H1 (cell line): Measurements from ENCODE around the gene OCEL1. TPM values are rescaled to one million over a fixed set of nuclear protein-coding genes. Genes with fewer than 3 reads are reported as not detected.

Experiments used
- CTCF ChIA-PET: fragments of 300-600 bp; sonication (Branson Sonifier 250); formaldehyde crosslinking; loops from one replicate; lab custom pipeline; 2021; ENCODE audit not compliant: partially characterized antibody; lab: Charles Lee
- POLR2A ChIA-PET: fragments of 300-600 bp; sonication (Branson Sonifier 250); formaldehyde crosslinking; loops from one replicate; lab custom pipeline; 2021; ENCODE audit warnings: inconsistent platforms; ENCODE audit not compliant: partially characterized antibody; lab: Charles Lee
- DNase-seq, 2 experiments: peaks; one replicate each; pipeline versions ENCODE4 v3.0.0 to v3.0.0-alpha.2; 2010 to 2022; ENCODE audit warnings: low spot score in 2 of 2, low read depth in 1 of 2, mixed read lengths in 1 of 2
- FAIRE-seq: peaks from 2 replicates; lab custom pipeline; 2011; peaks lifted over from hg19 to GRCh38; lab: Jason Lieb, UNC
- H2AFZ ChIP-seq: 2 replicates; pipeline ENCODE4 v1.8.1; 2012; ENCODE audit warnings: low read length, inconsistent platforms
- H2AK5ac ChIP-seq: 2 replicates; pipeline ENCODE4 v1.6.1; 2013; ENCODE audit warnings: low read depth, low read length
- H2BK120ac ChIP-seq: replicated peaks from 2 replicates; pipeline ENCODE3; 2013; ENCODE audit warnings: low read depth, low read length, inconsistent platforms
- H2BK12ac ChIP-seq: 2 replicates; pipeline ENCODE4 v1.6.1; 2013; ENCODE audit warnings: low read depth, low read length
- H2BK15ac ChIP-seq: 2 replicates; pipeline ENCODE4 v1.6.1; 2013; ENCODE audit warnings: low read length
- H2BK20ac ChIP-seq: 2 replicates; pipeline ENCODE4 v1.6.1; 2013; ENCODE audit warnings: low read length
- H2BK5ac ChIP-seq: 2 replicates; pipeline ENCODE4 v1.6.1; 2013; ENCODE audit warnings: low read depth, low read length
- H3K14ac ChIP-seq: 2 replicates; pipeline ENCODE4 v1.6.1; 2013; ENCODE audit warnings: inconsistent platforms; ENCODE audit not compliant: insufficient read length
- H3K18ac ChIP-seq: 2 replicates; pipeline ENCODE4 v1.6.1; 2013; ENCODE audit warnings: low read length; ENCODE audit errors: extremely low read depth
- H3K23ac ChIP-seq: 2 replicates; pipeline ENCODE4 v1.6.1; 2013; ENCODE audit warnings: inconsistent platforms; ENCODE audit not compliant: insufficient read length
- H3K23me2 ChIP-seq: 2 replicates; pipeline ENCODE4 v1.6.1; 2013; ENCODE audit warnings: low read depth, low read length
- H3K27ac ChIP-seq: 2 replicates; pipeline ENCODE4 v1.6.1; 2011; ENCODE audit warnings: low read depth, low read length, inconsistent platforms
- H3K27me3 ChIP-seq, 4 experiments: replicated peaks in 1 of 4; 1 replicate in 1 of 4; 2 replicates in 3 of 4; pipeline versions ENCODE4 v1.6.1 to v1.8.1; 2011 to 2013; ENCODE audit warnings: low read length in 3 of 4, mild to moderate bottlenecking in 3 of 4, inconsistent platforms in 2 of 4, mixed read lengths in 2 of 4, moderate library complexity in 1 of 4; ENCODE audit not compliant: control insufficient read depth in 3 of 4, insufficient read depth in 3 of 4; ENCODE audit errors: extremely low read depth in 1 of 4
- H3K36me3 ChIP-seq, 4 experiments: 2 replicates each; pipeline versions ENCODE4 v1.6.1 to v1.8.1; 2011 to 2013; ENCODE audit warnings: mild to moderate bottlenecking in 4 of 4, low read length in 3 of 4, moderate library complexity in 2 of 4, control low read depth in 1 of 4, inconsistent platforms in 1 of 4; ENCODE audit not compliant: insufficient read depth in 4 of 4, control insufficient read depth in 2 of 4
- H3K4ac ChIP-seq: replicated peaks from 2 replicates; pipeline ENCODE3; 2013; ENCODE audit warnings: low read length, low read depth, mixed read lengths, inconsistent platforms; ENCODE audit not compliant: insufficient read length
- H3K4me1 ChIP-seq, 4 experiments: replicated peaks in 1 of 4; 1 replicate in 1 of 4; 2 replicates in 3 of 4; pipeline versions ENCODE4 v1.6.1 to v1.8.1; 2011 to 2013; ENCODE audit warnings: low read length in 3 of 4, inconsistent platforms in 2 of 4, mixed read lengths in 1 of 4; ENCODE audit not compliant: insufficient read depth in 4 of 4, control insufficient read depth in 3 of 4
- H3K4me2 ChIP-seq, 2 experiments: 2 replicates each; pipeline versions ENCODE4 v1.6.1 to v1.8.1; 2011 to 2013; ENCODE audit warnings: low read depth in 2 of 2, low read length in 2 of 2, control low read depth in 1 of 2, inconsistent platforms in 1 of 2, mild to moderate bottlenecking in 1 of 2; ENCODE audit not compliant: insufficient read depth in 1 of 2
- H3K4me3 ChIP-seq, 4 experiments: fragments of 200-600, 300-600 bp in 1 of 4; sonication (generic), shearing (Covaris generic), sonication (Bioruptor Twin) in 1 of 4; 2 replicates each; pipeline versions ENCODE4 v1.5.1 to v1.8.1; 2011 to 2016; ENCODE audit warnings: low read length in 4 of 4, low read depth in 3 of 4, control low read depth in 2 of 4, inconsistent platforms in 2 of 4, mild to moderate bottlenecking in 2 of 4, mixed read lengths in 1 of 4, moderate library complexity in 1 of 4; ENCODE audit not compliant: insufficient read depth in 2 of 4; ENCODE audit errors: extremely low read depth in 1 of 4
- H3K56ac ChIP-seq: replicated peaks from 2 replicates; pipeline ENCODE3; 2013; ENCODE audit warnings: low read depth, mild to moderate bottlenecking, mixed read lengths, low read length, inconsistent platforms; ENCODE audit not compliant: insufficient read length
- H3K79me1 ChIP-seq: 2 replicates; pipeline ENCODE4 v1.6.1; 2013; ENCODE audit warnings: low read depth, low read length, control low read depth
- H3K79me2 ChIP-seq, 2 experiments: 2 replicates each; pipeline versions ENCODE4 v1.6.1 to v1.8.1; 2012 to 2013; ENCODE audit warnings: low read length in 2 of 2, mild to moderate bottlenecking in 2 of 2, inconsistent platforms in 1 of 2; ENCODE audit not compliant: insufficient read depth in 2 of 2, control insufficient read depth in 1 of 2
- H3K9ac ChIP-seq, 4 experiments: replicated peaks in 1 of 4; 1 replicate in 1 of 4; 2 replicates in 3 of 4; pipeline versions ENCODE4 v1.6.1 to v1.8.1; 2011 to 2013; ENCODE audit warnings: low read depth in 3 of 4, low read length in 3 of 4, control low read depth in 2 of 4, mild to moderate bottlenecking in 2 of 4, moderate library complexity in 2 of 4, inconsistent platforms in 1 of 4; ENCODE audit errors: extremely low read depth in 1 of 4
- H3K9me3 ChIP-seq, 2 experiments: 2 replicates each; pipeline versions ENCODE4 v1.6.1 to v1.8.1; 2012 to 2013; ENCODE audit warnings: mild to moderate bottlenecking in 2 of 2, moderate library complexity in 2 of 2, control low read depth in 1 of 2, inconsistent platforms in 1 of 2, low read depth in 1 of 2, low read length in 1 of 2, mixed read lengths in 1 of 2; ENCODE audit not compliant: insufficient read depth in 2 of 2
- H4K20me1 ChIP-seq, 2 experiments: replicated peaks in 1 of 2; 2 replicates each; pipeline versions ENCODE3 to v1.8.1; 2011 to 2013; ENCODE audit warnings: inconsistent platforms in 2 of 2, low read length in 2 of 2, mild to moderate bottlenecking in 1 of 2; ENCODE audit not compliant: insufficient read depth in 2 of 2, control insufficient read depth in 1 of 2
- H4K5ac ChIP-seq: 2 replicates; pipeline ENCODE4 v1.6.1; 2013; ENCODE audit warnings: low read length, low read depth, mixed read lengths, inconsistent platforms; ENCODE audit not compliant: insufficient read length
- H4K8ac ChIP-seq: 2 replicates; pipeline ENCODE4 v1.8.0; 2013; ENCODE audit warnings: mild to moderate bottlenecking, moderate library complexity, low read length, inconsistent platforms; ENCODE audit not compliant: insufficient read depth; ENCODE audit errors: extremely low read depth
- H4K91ac ChIP-seq: replicated peaks from 2 replicates; pipeline ENCODE3; 2013; ENCODE audit warnings: low read length, mixed read lengths, inconsistent platforms; ENCODE audit not compliant: insufficient read length
- CTCF ChIP-seq, 3 experiments: IDR thresholded peaks; 1 replicate in 2 of 3; 2 replicates in 1 of 3; pipeline versions ENCODE4 v1.5.1 to v1.6.1; 2011; ENCODE audit warnings: low read length in 3 of 3, mild to moderate bottlenecking in 3 of 3, inconsistent platforms in 2 of 3, low read depth in 1 of 3, moderate library complexity in 1 of 3; ENCODE audit not compliant: insufficient read depth in 1 of 3; ENCODE audit errors: control extremely low read depth in 1 of 3
- WGBS, 2 experiments: shearing (Covaris generic) in 1 of 2; methylation state at CpG; one replicate each; pipeline versions ENCODE4 v1.1.6 to v1.1.7; 2013 to 2015; ENCODE audit warnings: low lambda C conversion rate in 2 of 2, mixed read lengths in 2 of 2, inconsistent platforms in 1 of 2, low coverage in 1 of 2, missing lambda C conversion rate in 1 of 2; ENCODE audit not compliant: insufficient replicate concordance in 2 of 2, insufficient coverage in 1 of 2, insufficient read length in 1 of 2; ENCODE audit errors: extremely low coverage in 1 of 2, missing lambda C conversion rate in 1 of 2; 5-methylcytosine and 5-hydroxymethylcytosine counted together
- polyA plus RNA-seq, 7 experiments: library from polyadenylated mRNA; depleted of rRNA in 3 of 7; stranded (reverse) in 5 of 7; unstranded in 2 of 7; fragments of >200 nt in 5 of 7; fragments of 200-250 nt in 2 of 7; gene quantifications; 1 replicate in 5 of 7; 2 replicates in 1 of 7; 4 replicates in 1 of 7; pipeline versions ENCODE4 v1.2.1 to v1.2.3, GENCODE V29; 2011 to 2013; ENCODE audit warnings: missing spikeins in 2 of 7, mixed read lengths in 2 of 7
- total RNA-seq: library from RNA; stranded (reverse); fragmentation: NEBNext Ultra II Directional; extraction: Animal tissue kit (Norgen Biotek cat#: 25700); gene quantifications from 2 replicates; pipeline ENCODE4 v1.2.1, GENCODE V29; 2021
- TF ChIP-seq, protein P1 (sequence below): IDR thresholded peaks from 2 replicates; pipeline ENCODE4 v1.6.1; 2011; ENCODE audit warnings: low read length, improper control_type of control experiment

Gene OCEL1
- total and polyA plus RNA-seq, 2 of the 8 experiments (the other 6 are each of a cell fraction or from before 2014, with no cell fraction given) = 13.3 to 32.6 TPM

- POLR2A ChIA-PET = no interaction called here
- CTCF ChIA-PET = interaction anchor here (0.6 kb wide), 2 partner anchors 80 to 110 kb away, joined by 3 read pairs; no protein-coding TSS in a partner anchor
- TF ChIP-seq CTCF (IDR thresholded peaks at IDR 0.05; ENCODE audit: control extremely low read depth in 1 of 3, insufficient read depth in 1 of 3, low read depth in 1 of 3, low read length in 3 of 3) = peak in 1 of 3 experiments; percentile 8; a peak in 1 of 4 replicates
- TF ChIP-seq, protein P1, sequence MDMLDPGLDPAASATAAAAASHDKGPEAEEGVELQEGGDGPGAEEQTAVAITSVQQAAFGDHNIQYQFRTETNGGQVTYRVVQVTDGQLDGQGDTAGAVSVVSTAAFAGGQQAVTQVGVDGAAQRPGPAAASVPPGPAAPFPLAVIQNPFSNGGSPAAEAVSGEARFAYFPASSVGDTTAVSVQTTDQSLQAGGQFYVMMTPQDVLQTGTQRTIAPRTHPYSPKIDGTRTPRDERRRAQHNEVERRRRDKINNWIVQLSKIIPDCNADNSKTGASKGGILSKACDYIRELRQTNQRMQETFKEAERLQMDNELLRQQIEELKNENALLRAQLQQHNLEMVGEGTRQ = no peak
- no peak overlapping the region for H4K91ac ChIP-seq
- no peak overlapping the region for H2AFZ ChIP-seq
- H3K27ac ChIP-seq = no peak overlapping the region
- no peak overlapping the region for H2BK120ac ChIP-seq
- no peaks in the 10 kb centered on the region for H3K27me3 ChIP-seq
- H3K18ac ChIP-seq = no peak overlapping the region
- no peak overlapping the region for H3K4me2 ChIP-seq
- WGBS, 2 experiments = 85% methylated on average over 10 of the region's 10 CpGs; no CpG with 5 or more reads in 1 of the 2 experiments
- no peak overlapping the region for H4K8ac ChIP-seq
- H3K79me1 ChIP-seq = no peaks in the 10 kb centered on the region
- H3K9me3 ChIP-seq = no peaks in the 10 kb centered on the region
- H2BK5ac ChIP-seq = no peak overlapping the region
- no peak overlapping the region for H3K4me3 ChIP-seq
- no peak overlapping the region for H2AK5ac ChIP-seq
- no peak overlapping the region for H3K9ac ChIP-seq
- FAIRE-seq (no peak), DNase-seq (no peak)
- no peak overlapping the region for H3K4ac ChIP-seq
- H3K4me1 ChIP-seq = peaks cover 0 to 11% (median 8%) of the 10 kb centered on the region in 4 experiments; a peak in 6 of 7 replicates
- H2BK15ac ChIP-seq = no peak overlapping the region
- H3K56ac ChIP-seq = no peak overlapping the region
- H3K79me2 ChIP-seq = no peaks in the 10 kb centered on the region
- H2BK12ac ChIP-seq = no peak overlapping the region
- H3K23ac ChIP-seq = no peak overlapping the region
- no peaks in the 10 kb centered on the region for H4K20me1 ChIP-seq
- no peak overlapping the region for H3K14ac ChIP-seq
- H3K36me3 ChIP-seq = peaks cover 0 to 9% (median 2%) of the 10 kb centered on the region in 4 experiments; a peak in 4 of 8 replicates
- H4K5ac ChIP-seq = no peak overlapping the region
- H3K23me2 ChIP-seq = no peaks in the 10 kb centered on the region
- no peak overlapping the region for H2BK20ac ChIP-seq
Observed at GRCh38 chr19:17178291-17178690, 47.7 kb upstream of the OCEL1 start.
